HG02884 (cell line): Measurements from ENCODE around the gene NME3.

Experiments
- ATAC-seq: cut with Tn5 transposase; IDR thresholded peaks from one replicate; pipeline ENCODE4 v1.9.1; 2021; ENCODE audit warnings: mild to moderate bottlenecking, moderate library complexity; ENCODE audit not compliant: unreplicated experiment

The NME3 gene

DNA sequence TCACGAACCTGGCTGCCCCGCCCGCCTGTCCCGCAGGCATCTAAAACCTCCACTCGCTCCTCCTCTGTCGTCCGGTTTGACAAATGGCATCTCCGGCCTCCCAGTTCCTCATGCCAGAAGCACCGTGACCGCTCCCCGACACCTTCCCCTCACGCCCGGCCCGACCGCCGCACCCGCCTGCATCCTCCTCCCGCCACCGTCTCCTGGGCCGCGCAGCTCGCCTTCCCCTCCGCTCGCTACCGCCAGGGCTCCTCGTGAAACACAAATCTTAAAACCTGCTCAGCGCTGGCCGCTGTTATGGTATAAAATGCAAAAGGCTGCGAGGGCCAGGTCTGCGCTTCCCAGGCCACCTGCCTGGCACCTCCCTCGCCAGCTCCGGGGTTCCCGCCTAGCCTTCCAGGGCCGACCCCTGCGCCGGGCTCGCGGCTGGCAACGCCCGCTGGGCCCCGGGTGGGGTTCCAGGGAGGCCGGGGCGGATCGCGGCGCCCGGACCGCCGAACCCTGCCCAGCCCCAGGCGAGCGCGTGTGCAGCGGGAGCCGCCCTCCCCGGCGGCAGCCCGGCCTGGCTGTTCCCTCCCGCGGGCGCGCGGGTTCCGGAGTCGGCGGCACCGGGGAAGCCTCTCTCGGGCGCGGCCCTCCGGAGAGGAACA lies 10.5 kb upstream of the NME3 start:
- peak; percentile 3 for ATAC-seq

DNA sequence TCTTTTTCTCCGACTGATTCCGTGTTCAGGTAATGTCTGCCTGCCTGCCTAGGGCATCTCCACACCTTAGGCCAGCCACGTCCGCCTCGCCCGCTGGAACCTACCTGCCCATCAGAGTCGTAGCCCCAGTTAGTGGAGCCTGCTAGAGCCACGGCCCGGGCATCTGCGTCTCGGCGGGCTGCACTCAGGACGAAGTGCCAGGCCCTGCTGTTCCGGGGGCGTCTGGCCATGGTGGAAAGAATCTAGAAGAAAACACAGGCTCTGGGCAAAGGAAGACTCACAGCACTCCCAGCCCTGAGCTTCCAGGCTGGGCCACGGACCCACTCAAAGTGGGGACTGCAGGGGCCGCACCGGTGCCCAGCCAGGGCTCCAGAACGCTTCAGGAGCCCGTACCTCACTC lies 9.9 kb upstream of the NME3 start:
- ATAC-seq, result no peak

DNA sequence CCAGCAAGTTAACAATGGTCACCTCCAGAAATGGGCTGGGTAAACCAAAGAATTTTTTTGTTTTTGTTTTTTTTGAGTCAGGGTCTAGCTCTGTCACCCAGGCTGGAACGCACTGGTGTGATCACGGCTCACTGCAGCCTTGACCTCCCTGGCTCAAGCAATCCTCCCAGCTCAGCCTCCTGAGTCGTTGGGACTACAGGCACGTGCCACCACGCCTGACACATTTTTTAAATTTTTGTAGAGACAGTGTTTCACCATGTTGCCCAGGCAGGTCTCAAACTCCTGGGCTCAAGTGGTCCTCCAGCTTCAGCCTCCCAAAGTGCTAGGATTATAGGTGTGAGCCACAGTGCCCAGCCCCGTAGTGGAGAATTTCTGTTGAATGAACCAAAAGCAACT lies 9.3 kb upstream of the NME3 start:
- no peak for ATAC-seq

DNA sequence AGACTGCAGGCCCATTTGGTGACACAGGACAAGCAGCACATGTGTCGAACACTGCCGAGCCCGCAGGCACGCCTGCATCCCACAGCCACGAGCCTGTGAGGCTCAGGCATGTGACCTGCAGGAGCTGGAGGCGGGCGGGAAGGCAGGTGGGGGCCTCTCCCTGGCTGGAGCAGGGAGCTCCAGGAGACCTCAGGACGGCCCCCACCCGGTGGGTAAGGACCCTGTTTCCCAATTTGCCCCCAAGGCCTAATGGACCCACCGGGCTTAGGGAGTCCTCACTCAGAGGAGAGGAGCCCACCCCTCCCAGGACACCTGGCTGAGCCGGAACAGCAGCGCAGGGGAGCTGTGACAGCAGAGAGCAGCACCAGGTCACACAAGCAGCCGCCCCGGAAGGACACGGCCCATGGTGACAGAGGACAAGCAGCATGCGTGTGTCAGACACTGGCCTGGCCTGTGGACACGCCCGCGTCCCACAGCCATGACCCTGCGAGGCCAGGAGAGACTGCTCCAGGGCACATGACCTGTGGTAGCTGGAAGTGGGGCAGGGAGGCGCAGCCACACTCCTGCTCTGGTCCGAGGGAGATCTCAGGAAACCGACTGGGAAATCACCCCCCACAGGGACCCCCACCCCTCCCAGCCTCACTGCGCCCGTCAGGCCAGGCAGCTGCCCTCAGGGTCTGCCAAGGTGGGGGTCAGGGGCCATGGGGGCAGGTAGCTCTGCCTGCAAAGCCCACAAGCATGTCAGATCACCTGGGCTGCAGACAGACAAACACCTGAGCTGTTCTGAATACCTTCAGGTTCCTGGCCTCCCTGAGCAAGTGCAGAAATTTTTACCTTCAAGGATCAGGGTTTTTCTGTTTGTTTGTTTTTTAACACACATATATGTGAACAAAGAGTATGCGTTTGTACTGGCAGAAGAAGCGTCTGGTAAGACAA lies 8.7 kb upstream of the NME3 start:
- no peak for ATAC-seq

DNA sequence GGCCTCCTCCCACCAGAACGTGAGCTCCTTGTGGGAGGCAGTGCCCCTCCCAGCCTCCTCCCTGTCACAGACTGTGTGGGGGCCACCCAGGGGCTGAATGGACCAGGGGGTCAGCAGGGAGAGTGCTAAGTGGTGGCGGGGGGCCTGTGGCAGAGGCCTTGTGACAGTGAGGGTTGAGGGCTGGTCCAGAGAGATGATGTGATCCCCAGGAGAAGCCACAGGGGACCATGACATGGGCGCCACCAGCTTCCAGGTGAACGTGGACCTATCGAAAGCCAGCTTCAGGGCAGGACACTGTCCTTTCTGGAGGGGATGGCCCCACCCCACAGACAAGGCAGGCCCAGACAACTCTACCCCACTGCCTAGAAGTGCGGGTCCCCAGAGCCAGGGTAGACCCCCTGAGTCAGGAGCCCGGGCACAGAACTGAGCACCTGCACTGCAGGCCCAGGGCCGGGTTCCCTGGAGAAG lies 7.9 kb upstream of the NME3 start:
- ATAC-seq, result no peak

DNA sequence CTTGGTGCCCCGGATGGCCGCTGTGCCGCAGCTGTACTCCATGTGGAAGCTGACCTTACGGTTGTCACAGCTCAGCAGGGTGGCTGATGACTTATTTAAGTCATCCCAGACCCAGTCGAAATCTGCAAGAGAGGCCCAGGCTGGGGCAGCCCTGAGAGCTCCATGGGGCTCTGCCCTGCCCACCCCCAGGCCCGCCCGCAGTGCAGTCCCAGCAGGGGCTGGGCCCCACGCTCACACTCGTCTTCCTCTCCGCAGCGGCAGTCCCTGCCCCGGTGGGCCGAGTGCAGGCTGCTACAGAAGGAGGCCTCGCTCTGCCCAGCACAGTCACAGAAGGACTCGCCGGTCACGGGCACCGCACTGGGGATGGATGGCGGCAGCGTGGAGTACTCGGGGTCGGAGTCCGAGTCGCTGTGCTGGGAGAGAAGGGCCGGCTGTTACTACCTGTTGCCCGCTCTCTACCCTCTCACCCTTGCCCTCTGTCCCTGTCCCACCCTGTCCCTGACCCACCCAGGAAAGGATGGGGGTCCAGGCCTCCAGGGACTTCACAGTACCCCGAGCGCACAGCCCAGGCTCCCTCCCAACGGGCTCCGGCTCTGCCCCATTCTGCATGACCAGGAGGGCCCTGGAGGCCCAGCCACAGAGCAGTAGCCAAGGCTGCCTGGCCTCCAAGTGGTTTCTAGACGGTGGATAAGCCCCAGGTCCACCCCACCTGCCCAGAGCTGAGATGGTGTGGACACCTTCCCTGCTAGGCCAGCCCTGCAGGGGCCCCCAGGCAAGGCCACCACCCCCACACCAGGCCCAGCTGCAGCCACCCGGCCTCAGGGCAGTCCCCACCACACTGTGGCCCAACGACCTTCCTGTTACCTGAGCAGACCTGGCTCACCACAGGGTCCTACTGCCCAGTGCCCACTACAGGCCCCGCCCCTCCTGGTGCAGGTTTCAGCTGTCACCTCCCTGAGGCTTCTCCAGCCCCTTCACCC lies 7.1 kb upstream of the NME3 start:
- ATAC-seq, result no peak

DNA sequence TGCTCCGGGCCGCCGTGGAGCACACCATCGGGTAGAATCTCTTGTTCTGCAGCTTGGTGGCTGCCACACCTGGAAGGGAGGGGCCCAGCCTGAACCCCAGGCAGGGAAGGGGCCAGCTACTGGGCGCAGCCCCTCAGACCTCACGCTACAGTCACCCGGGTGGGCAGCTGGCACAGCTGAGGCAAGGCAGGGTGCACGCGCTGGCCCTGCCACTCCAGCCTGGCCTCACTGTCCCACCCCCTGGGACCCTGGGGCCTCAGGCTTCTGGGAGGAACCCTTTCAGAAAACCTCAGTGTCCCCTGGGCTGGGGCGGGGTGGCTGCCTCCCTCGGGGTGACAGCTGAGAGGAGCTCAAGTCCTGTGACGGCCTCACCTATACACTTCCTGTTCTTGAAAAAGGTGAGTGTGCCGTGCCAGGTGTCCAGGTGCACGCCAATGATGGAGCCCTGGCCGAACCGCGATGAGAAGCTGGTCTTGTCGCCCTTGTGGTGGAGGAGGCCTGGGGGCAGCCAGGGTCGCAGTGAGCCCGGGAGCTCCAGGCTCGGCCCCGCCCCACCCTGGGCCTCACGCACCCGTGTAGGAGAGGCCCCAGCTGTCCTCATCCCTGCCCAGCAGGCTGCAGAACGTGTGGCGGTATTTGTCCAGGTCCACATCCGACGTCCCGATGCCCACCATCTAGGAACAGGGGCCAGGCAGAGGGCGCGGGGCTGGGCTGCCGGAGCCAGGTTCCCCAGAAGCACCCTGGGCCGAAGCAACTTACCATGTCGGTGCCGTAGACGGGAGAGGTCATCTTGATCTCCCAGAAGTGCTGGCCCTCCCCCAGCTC lies 6.2 kb upstream of the NME3 start:
- no peak for ATAC-seq

DNA sequence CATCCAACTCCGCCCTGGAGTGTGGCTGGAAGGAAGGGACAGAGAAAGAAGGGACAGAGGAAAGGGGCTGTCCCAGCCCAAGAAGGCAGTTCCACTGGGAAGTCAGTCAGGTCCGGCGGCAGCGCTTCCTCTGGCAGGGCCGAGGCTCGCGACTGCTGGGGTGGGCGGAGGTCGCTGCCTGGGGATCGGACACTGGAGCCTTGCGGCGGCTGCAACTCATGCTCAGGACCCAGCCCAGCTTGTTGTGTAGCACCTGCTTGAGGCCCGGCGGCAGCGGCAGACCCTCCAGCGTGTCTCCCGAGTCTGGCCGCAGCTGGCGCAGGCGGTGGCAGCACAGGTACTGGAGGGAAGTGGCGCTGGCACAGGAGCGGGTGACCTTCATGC lies 5.6 kb upstream of the NME3 start:
- ATAC-seq, result no peak

DNA sequence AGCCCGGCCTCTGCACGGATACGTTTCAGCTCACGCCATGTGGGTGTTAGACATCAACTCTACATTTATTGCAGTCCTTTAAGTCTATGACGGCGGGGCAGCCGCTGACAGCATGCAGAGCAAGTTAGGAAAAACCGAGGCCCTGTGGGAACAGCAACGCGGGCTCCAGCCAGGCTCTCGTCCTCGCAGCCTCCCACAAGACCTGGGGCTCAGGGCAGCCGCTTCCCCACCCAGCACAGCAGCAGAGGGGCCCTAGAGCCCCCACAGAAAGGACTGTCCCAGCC lies 5.3 kb upstream of the NME3 start:
- ATAC-seq, result no peak

DNA sequence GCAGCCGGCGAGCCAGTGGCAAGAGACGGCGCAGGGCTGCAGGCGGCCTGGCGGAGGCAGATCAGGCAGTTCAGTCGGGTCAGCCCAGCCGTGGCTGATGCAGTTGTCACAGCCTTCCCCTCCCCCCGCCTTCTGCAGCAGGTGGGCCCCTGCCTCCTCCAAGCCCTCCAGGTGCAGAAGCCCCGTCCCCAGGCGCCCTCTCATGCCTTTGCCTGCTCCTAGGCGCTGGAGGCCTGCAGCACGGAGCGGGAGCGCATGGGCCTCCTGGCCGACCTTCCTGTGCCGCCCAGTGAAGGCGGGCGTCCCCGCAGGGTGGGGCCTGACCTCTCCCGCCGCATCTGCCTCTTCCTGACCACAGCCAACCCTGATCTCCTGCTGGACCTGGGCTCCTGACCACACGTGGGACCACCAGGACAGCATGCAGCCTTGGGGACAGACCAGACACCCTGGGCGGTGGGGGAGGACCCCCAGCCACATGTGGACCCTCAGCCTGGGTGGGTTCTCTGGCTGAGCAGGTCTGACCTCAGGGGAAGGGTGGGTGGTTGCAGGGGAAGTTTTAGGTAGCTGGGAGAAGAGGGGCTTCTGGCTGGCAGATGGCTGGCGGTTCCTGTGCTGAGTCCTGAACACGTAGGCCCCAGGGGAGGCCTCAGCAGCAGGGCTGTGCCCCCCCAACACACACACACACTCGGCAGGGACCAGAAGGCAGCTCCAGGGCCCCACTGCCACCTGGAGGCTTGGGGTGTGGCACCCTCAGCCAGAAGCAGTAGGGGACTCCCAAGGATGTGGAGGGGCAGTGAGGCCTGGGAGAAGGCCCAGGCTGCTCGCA lies 4.7 kb upstream of the NME3 start:
- ATAC-seq, result no peak

DNA sequence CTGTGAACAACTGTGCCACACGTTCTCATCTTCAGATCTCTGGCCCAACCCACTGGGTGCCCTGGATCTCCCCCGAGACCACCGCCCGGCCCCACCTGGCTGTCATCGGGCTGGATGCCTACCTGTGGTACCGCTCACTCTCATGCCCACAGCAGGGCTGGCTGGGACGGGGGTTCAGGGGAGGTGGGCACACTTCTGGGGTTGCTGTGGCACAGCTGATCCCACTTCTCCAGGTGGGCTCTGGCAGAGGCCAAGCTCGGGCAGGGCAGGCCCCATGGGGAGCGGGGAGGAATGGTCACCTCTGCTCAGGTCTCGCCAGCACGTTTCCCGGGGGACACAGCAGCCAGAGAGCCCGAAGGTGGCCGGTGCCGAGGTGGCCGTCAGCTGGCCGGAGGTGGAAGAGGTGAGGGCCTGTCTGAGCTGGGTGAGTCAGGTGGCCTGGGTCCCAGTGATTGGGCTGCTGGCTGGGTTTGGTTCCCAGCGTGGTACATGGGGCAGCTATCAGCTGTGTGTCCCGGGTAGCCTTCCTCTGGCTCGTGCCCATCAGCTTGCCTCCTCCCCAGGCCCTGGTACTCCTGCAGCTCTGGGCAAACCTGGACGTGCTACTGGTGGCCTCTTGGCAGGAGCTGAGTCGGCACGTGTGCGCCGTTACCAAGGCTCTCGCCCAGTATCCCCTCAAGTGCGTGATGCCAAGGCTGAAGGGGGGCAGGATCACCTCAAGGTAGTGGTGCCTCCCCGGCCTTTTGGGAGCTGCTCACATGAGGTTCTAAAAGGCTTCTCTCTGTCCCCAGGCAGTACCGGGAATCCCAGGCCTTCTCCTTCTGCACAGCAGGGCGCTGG lies 3.9 kb upstream of the NME3 start:
- ATAC-seq, result no peak

DNA sequence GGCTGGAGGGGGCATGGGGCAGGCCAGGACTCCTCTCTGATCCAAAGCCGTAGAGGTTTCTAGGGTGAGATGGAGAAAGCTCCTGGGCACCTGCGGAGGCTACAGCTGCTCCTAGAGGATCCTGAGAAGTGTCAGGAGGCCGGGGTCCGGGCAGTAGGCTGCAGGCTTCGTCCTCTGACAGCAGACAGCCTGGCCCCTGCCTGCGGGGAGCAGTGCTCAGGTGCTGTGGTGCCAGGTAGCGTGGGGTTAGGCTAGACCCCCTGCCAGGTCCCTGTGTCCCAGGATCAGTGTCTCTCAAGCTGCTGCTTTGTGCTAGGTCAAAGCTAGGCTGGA lies 3.1 kb upstream of the NME3 start:
- no peak for ATAC-seq

DNA sequence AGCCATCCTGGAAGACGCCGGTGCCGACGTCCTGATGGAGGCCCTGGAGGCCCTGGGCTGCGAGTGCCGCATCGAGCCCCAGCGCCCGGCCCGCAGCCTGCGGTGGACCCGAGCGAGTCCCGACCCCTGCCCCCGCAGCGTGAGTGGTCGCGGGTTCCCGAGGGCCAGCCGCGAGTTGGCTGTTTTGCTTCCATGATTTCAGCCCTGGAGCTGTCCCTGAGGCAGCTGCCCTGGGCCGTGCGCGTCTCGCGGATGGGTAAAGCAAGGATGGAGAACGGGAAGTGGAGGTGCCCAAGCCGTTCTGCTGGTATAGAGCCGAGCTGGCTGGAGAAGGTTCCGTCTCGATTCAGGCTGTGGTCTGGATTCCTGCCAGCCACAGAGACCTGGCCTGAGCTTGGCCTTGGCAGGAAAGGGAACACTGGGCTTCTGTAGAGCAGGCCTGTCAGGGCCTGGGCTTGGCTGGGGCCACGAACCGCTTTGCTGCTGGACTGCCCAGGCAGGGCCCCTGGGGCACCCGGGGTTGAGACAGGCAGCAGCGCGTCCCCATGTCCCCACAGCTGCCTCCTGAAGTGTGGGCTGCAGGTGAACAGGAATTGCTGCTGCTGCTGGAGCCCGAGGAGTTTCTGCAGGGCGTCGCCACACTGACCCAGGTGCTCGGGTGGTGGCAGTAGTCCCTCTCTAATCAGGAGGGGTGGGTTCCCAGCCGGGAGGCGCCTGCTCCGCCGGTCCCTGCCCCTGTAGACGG lies 2.5 kb upstream of the NME3 start:
- ATAC-seq, result no peak

DNA sequence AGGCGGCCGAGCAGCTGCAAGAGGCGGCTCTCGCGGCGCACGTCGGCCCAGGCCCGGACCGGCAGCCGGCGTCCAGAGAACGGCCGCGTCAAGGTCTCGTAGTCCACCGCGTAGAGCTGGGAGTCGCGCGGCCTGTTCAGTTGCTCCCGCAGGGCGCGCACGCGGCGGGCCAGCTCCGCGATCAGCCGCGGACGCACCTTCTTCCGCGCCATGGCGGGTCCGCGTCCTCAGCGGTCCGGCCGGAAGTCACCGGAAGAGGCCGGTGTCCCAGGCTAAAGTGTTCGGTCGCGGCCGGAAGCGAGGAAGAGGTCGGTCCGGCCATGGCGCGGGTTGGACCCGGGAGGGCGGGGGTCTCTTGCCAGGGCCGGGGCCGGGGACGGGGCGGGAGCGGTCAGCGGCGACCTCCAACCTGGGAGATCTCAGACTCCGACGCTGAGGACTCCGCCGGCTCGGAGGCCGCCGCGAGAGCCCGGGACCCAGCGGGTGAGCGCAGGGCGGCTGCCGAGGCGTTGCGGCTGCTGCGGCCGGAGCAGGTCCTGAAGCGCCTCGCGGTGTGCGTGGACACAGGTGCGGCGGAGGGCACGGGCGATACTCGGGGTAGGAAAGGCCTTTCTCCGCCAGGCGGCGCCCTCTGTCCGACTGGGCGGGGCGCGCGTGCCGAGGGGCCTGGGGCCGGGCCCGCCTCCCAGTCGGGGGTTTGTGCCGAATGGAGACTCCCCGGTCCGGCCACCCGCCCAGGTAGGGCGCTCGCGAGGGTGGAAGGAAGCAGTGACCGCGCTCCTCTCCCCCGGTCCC lies 1.8 kb upstream of the NME3 start, which contains the start of gene MRPS34:
Gene MRPS34 (minus strand): TSS at position 227 of the 795 bp plus-strand sequence. CDS start 15 bp downstream, at position 212.
- ATAC-seq, result no peak

DNA sequence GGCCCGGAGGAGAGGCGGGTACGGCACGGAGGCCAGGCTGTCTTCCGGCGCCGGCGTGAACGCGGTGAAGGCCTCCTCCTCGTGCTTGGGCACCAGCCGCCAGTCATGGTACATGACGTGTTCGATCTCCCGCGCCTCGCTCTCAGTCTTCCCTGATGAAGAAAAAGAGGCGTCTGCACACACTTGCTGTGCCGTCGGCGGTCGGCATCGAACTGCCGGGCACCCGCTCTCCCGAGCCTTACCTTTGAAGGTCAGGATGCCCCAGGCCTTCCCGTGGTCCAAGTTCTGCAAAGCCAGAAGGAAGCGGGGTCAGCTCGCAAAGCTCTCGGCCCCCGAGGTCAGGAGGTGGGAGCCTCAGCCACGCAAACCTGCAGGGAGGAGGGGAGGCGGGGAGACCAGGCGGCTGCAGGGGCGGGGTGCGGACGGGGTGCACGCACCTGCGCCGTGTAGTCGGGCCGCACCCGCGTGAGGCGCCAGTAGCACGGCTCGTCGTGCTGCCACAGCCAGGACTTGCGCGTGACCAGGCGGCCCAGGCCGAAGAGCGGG lies 1.1 kb upstream of the NME3 start, which contains the start of gene EME2:
Gene EME2 (plus strand): TSS at position 449 of the 546 bp plus-strand sequence. CDS start 418 bp downstream, outside the sequence.
- ATAC-seq, result no peak

DNA sequence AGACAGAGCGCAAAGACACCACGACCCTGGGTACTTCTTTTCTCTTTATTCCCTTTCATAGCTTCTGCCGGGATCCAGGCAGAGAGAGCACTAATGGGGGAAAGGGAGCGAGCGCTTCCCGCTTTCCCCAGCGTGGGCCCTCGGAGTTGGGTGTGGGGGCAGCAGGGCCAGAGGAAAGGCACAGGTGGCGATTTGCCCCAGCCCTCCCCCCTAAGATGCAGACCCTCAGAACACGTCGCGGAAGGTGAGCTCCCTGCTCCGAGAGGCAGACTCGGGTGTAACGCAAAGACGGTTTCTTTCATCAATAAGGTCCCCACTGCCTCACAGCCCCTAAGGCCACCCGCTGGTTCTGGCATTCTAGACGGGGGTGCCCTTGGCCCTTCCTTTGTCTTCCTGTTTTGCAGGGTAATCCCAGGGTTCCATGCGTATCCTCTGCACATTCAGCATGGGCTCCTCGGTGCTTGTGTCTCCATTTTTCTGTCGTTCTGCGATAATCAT lies 570 bp upstream of the NME3 start:
- no peak for ATAC-seq
